ENCODE data around the gene AKNA. TPM values are rescaled to one million over a fixed set of nuclear protein-coding genes. Genes with fewer than 3 reads are reported as not detected.

Gene AKNA
- total RNA-seq, 1 experiment from 2014 or later: 29.3 TPM

GRCh38 chr9:114341991-114342390 is 45.8 kb downstream of the AKNA start (continued):
- TF ChIP-seq, protein P1, sequence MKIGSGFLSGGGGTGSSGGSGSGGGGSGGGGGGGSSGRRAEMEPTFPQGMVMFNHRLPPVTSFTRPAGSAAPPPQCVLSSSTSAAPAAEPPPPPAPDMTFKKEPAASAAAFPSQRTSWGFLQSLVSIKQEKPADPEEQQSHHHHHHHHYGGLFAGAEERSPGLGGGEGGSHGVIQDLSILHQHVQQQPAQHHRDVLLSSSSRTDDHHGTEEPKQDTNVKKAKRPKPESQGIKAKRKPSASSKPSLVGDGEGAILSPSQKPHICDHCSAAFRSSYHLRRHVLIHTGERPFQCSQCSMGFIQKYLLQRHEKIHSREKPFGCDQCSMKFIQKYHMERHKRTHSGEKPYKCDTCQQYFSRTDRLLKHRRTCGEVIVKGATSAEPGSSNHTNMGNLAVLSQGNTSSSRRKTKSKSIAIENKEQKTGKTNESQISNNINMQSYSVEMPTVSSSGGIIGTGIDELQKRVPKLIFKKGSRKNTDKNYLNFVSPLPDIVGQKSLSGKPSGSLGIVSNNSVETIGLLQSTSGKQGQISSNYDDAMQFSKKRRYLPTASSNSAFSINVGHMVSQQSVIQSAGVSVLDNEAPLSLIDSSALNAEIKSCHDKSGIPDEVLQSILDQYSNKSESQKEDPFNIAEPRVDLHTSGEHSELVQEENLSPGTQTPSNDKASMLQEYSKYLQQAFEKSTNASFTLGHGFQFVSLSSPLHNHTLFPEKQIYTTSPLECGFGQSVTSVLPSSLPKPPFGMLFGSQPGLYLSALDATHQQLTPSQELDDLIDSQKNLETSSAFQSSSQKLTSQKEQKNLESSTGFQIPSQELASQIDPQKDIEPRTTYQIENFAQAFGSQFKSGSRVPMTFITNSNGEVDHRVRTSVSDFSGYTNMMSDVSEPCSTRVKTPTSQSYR (CRISPR knock-in tag; IDR thresholded peaks at IDR 0.05): no peak
- TF ChIP-seq RELA (CRISPR knock-in tag; IDR thresholded peaks at IDR 0.05; ENCODE audit: borderline replicate concordance): no peak
- TF ChIP-seq ERG (CRISPR knock-in tag; IDR thresholded peaks at IDR 0.05): no peak
- TF ChIP-seq NFE2L1 (CRISPR knock-in tag; IDR thresholded peaks at IDR 0.05): no peak
- no peak for TF ChIP-seq SP1 (CRISPR knock-in tag; conservative IDR thresholded peaks at IDR 0.05)
- TF ChIP-seq ESRRA (CRISPR knock-in tag; IDR thresholded peaks at IDR 0.05; ENCODE audit: borderline replicate concordance): no peak

DNA sequence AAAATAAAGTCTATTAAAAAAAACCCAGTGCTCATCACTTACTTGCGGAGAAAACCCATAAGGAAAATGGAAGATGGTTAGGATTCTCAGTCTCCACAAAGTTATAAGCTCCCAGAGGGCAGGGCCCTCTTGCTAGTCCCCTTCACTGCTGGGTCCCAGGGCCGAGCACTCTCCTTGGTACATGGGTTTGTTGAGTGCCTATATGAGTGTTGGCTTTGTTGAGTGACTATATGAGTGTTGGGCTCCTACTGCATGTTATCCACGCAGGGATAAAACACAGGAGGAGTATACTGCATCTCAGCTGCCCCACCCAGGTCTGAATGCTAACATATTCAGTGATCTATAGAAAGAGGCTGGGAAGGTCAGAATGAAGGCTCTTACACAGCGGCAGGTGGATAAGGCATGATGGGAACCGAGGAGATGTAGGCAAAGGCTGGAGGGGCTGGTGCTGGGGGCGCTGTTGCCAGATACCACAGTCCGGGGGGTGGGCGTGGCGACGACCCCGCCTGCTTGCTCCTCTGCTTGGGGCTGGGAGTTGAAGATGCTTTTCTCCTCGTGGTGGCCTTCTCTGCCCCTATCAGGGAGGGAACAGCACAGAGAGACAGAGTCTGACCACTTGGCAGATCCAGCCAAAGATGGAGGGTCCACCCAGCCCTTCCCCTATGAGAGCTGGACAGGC is 46.5 kb downstream of the AKNA start:
- ATAC-seq: no peak
- no peak for TF ChIP-seq EMX1 (CRISPR knock-in tag; IDR thresholded peaks at IDR 0.05)
- no peak for TF ChIP-seq OVOL2 (CRISPR knock-in tag; IDR thresholded peaks at IDR 0.05; ENCODE audit: borderline replicate concordance)
- TF ChIP-seq ESRRA (CRISPR knock-in tag; IDR thresholded peaks at IDR 0.05; ENCODE audit: borderline replicate concordance): no peak
- no peak for TF ChIP-seq CTCF (IDR thresholded peaks at IDR 0.05)
- no peak for TF ChIP-seq FOXJ3 (CRISPR knock-in tag; IDR thresholded peaks at IDR 0.05; ENCODE audit: borderline replicate concordance)
- no peak for TF ChIP-seq ATF3 (CRISPR knock-in tag; conservative IDR thresholded peaks at IDR 0.05)
- TF ChIP-seq E2F1 (CRISPR knock-in tag; IDR thresholded peaks at IDR 0.05): no peak
- TF ChIP-seq ATF1 (CRISPR knock-in tag; IDR thresholded peaks at IDR 0.05): no peak
- TF ChIP-seq, protein P2, sequence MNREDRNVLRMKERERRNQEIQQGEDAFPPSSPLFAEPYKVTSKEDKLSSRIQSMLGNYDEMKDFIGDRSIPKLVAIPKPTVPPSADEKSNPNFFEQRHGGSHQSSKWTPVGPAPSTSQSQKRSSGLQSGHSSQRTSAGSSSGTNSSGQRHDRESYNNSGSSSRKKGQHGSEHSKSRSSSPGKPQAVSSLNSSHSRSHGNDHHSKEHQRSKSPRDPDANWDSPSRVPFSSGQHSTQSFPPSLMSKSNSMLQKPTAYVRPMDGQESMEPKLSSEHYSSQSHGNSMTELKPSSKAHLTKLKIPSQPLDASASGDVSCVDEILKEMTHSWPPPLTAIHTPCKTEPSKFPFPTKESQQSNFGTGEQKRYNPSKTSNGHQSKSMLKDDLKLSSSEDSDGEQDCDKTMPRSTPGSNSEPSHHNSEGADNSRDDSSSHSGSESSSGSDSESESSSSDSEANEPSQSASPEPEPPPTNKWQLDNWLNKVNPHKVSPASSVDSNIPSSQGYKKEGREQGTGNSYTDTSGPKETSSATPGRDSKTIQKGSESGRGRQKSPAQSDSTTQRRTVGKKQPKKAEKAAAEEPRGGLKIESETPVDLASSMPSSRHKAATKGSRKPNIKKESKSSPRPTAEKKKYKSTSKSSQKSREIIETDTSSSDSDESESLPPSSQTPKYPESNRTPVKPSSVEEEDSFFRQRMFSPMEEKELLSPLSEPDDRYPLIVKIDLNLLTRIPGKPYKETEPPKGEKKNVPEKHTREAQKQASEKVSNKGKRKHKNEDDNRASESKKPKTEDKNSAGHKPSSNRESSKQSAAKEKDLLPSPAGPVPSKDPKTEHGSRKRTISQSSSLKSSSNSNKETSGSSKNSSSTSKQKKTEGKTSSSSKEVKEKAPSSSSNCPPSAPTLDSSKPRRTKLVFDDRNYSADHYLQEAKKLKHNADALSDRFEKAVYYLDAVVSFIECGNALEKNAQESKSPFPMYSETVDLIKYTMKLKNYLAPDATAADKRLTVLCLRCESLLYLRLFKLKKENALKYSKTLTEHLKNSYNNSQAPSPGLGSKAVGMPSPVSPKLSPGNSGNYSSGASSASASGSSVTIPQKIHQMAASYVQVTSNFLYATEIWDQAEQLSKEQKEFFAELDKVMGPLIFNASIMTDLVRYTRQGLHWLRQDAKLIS (CRISPR knock-in tag; IDR thresholded peaks at IDR 0.05; ENCODE audit: borderline replicate concordance): no peak
- no peak for TF ChIP-seq ZNF232 (CRISPR knock-in tag; IDR thresholded peaks at IDR 0.05)
- TF ChIP-seq, protein P3, sequence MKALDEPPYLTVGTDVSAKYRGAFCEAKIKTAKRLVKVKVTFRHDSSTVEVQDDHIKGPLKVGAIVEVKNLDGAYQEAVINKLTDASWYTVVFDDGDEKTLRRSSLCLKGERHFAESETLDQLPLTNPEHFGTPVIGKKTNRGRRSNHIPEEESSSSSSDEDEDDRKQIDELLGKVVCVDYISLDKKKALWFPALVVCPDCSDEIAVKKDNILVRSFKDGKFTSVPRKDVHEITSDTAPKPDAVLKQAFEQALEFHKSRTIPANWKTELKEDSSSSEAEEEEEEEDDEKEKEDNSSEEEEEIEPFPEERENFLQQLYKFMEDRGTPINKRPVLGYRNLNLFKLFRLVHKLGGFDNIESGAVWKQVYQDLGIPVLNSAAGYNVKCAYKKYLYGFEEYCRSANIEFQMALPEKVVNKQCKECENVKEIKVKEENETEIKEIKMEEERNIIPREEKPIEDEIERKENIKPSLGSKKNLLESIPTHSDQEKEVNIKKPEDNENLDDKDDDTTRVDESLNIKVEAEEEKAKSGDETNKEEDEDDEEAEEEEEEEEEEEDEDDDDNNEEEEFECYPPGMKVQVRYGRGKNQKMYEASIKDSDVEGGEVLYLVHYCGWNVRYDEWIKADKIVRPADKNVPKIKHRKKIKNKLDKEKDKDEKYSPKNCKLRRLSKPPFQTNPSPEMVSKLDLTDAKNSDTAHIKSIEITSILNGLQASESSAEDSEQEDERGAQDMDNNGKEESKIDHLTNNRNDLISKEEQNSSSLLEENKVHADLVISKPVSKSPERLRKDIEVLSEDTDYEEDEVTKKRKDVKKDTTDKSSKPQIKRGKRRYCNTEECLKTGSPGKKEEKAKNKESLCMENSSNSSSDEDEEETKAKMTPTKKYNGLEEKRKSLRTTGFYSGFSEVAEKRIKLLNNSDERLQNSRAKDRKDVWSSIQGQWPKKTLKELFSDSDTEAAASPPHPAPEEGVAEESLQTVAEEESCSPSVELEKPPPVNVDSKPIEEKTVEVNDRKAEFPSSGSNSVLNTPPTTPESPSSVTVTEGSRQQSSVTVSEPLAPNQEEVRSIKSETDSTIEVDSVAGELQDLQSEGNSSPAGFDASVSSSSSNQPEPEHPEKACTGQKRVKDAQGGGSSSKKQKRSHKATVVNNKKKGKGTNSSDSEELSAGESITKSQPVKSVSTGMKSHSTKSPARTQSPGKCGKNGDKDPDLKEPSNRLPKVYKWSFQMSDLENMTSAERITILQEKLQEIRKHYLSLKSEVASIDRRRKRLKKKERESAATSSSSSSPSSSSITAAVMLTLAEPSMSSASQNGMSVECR (CRISPR knock-in tag; IDR thresholded peaks at IDR 0.05; ENCODE audit: borderline replicate concordance): no peak
- no peak for TF ChIP-seq TP53 (CRISPR knock-in tag; IDR thresholded peaks at IDR 0.05)
- no peak for TF ChIP-seq NFE2L1 (CRISPR knock-in tag; IDR thresholded peaks at IDR 0.05)
- no peak for TF ChIP-seq IRF2 (CRISPR knock-in tag; IDR thresholded peaks at IDR 0.05; ENCODE audit: borderline replicate concordance, low read depth)
- TF ChIP-seq RELA (CRISPR knock-in tag; IDR thresholded peaks at IDR 0.05; ENCODE audit: borderline replicate concordance): no peak
- TF ChIP-seq ZNF423 (CRISPR knock-in tag; IDR thresholded peaks at IDR 0.05): no peak

More for the DNA sequence above, 46.5 kb downstream of the AKNA start:
- ChIA-PET CTCF (interaction anchor here (2.1 kb wide), 1 partner anchor 54 kb away, joined by 9 read pairs; no protein-coding TSS in a partner anchor), POLR2A (no interaction called here)
- H3K27ac Mint-ChIP-seq: no peak overlapping the region
- H3K27me3 Mint-ChIP-seq (ENCODE audit: low read depth): no peaks in the 10 kb centered on the region
- no peaks in the 10 kb centered on the region for H3K9me3 Mint-ChIP-seq
- no peak overlapping the region for H3K4me3 Mint-ChIP-seq
- H3K4me1 Mint-ChIP-seq: no peaks in the 10 kb centered on the region
- peaks cover 41% of the 10 kb centered on the region for H3K36me3 Mint-ChIP-seq
- DNase-seq (ENCODE audit: low spot score): no peak
